HCT116 (cell line): Measurements from ENCODE around the gene ZAP70. TPM values are rescaled to one million over a fixed set of nuclear protein-coding genes. Genes with fewer than 3 reads are reported as not detected.

ENCODE experiments used
- ATAC-seq: fragments of 200-7000 bp; cut with Tn5 transposase; 2 replicates; pipeline ENCODE4 v1.9.1; 2020; ENCODE audit warnings: mild to moderate bottlenecking, moderate library complexity
- BruUV-seq: library from RNA; stranded (reverse); fragments of 400-500 nt; replicated peaks from 2 replicates; lab custom pipeline; 2021; lab: Mats Ljungman, UMichigan
- CTCF ChIA-PET: fragments of 300-600 bp; sonication (Branson Sonifier 250); formaldehyde crosslinking; loops from one replicate; lab custom pipeline; 2021; ENCODE audit warnings: antibody characterized with exemption; lab: Charles Lee
- POLR2A ChIA-PET: fragments of 300-600, 350-600 bp; sonication (Branson Sonifier 250); formaldehyde crosslinking; loops from one replicate; lab custom pipeline; 2021; ENCODE audit warnings: antibody characterized with exemption; lab: Charles Lee
- RAD21 ChIA-PET, 2 experiments: fragments of 300-600 bp; sonication (Branson Sonifier 250); formaldehyde crosslinking; loops; one replicate each; lab custom pipeline; 2023; ENCODE audit warnings: low total read pairs in 2 of 2; ENCODE audit not compliant: uncharacterized antibody in 2 of 2, unreplicated experiment in 2 of 2, low non-redundant PET in 1 of 2; lab: Charles Lee
- DNase-seq: peaks from one replicate; pipeline ENCODE4 v3.0.0-alpha.2; 2010; ENCODE audit warnings: low read depth, low spot score
- H2AFZ ChIP-seq: fragments of 200-600 bp; shearing (Covaris generic), sonication (generic); 2 replicates; pipeline ENCODE4 v1.6.1; 2017; ENCODE audit warnings: low read depth, mixed run types, mixed read lengths, antibody characterized with exemption, low read length; ENCODE audit not compliant: poor library complexity, severe bottlenecking
- H3K27ac ChIP-seq: 2 replicates; pipeline ENCODE4 v1.5.1; 2012; ENCODE audit warnings: low read depth, low read length
- H3K27me3 ChIP-seq: fragments of 200-600 bp; sonication (generic); 2 replicates; pipeline ENCODE4 v1.6.1; 2016; ENCODE audit warnings: mixed run types, low read length, mixed read lengths; ENCODE audit not compliant: insufficient read depth
- H3K36me3 ChIP-seq, 2 experiments: fragments of 200-500 bp in 1 of 2; fragments of 200-600 bp in 1 of 2; sonication (Bioruptor generic) in 1 of 2; sonication (generic) in 1 of 2; 2 replicates each; pipeline versions ENCODE4 v1.5.1 to v1.6.1; 2014 to 2016; ENCODE audit warnings: low read length in 2 of 2, inconsistent platforms in 1 of 2, mixed read lengths in 1 of 2, mixed run types in 1 of 2; ENCODE audit not compliant: insufficient read depth in 2 of 2, control insufficient read depth in 1 of 2
- H3K4me1 ChIP-seq, 2 experiments: fragments of 200-600 bp in 1 of 2; sonication (generic) in 1 of 2; 2 replicates each; pipeline versions ENCODE4 v1.5.1 to v1.6.1; 2012 to 2017; ENCODE audit warnings: low read length in 2 of 2, inconsistent platforms in 1 of 2, mild to moderate bottlenecking in 1 of 2, mixed read lengths in 1 of 2, mixed run types in 1 of 2, moderate library complexity in 1 of 2; ENCODE audit not compliant: insufficient read depth in 2 of 2, control insufficient read depth in 1 of 2
- H3K4me2 ChIP-seq: fragments of 200-600 bp; sonication (generic); 2 replicates; pipeline ENCODE4 v1.6.1; 2017; ENCODE audit warnings: mixed run types, low read length, mixed read lengths
- H3K4me3 ChIP-seq, 2 experiments: fragments of 200-600 bp in 1 of 2; sonication (generic) in 1 of 2; replicated peaks in 1 of 2; 2 replicates each; pipeline ENCODE4 v1.5.1; 2011 to 2016; ENCODE audit warnings: low read length in 2 of 2, control low read depth in 1 of 2, low read depth in 1 of 2, mild to moderate bottlenecking in 1 of 2, mixed read lengths in 1 of 2, mixed run types in 1 of 2
- H3K79me2 ChIP-seq: fragments of 200-600 bp; sonication (generic); 2 replicates; pipeline ENCODE4 v1.6.1; 2017; ENCODE audit warnings: mild to moderate bottlenecking, mixed run types, low read length, moderate library complexity, mixed read lengths; ENCODE audit not compliant: insufficient read depth
- H3K9ac ChIP-seq: fragments of 200-600 bp; sonication (generic); 2 replicates; pipeline ENCODE4 v1.6.1; 2016; ENCODE audit warnings: low read length, mixed read lengths
- H3K9me2 ChIP-seq: fragments of 200-600 bp; sonication (generic), shearing (Covaris generic); 2 replicates; pipeline ENCODE4 v1.6.1; 2017; ENCODE audit warnings: mixed run types, mild to moderate bottlenecking, moderate library complexity; ENCODE audit not compliant: insufficient read depth
- H3K9me3 ChIP-seq, 2 experiments: fragments of 200-500 bp in 1 of 2; fragments of 200-600 bp in 1 of 2; sonication (Bioruptor generic) in 1 of 2; sonication (generic) in 1 of 2; 2 replicates each; pipeline ENCODE4 v1.6.1; 2014 to 2017; ENCODE audit warnings: low read length in 2 of 2, mixed read lengths in 2 of 2, inconsistent platforms in 1 of 2, low read depth in 1 of 2, mild to moderate bottlenecking in 1 of 2, mixed run types in 1 of 2, moderate library complexity in 1 of 2; ENCODE audit not compliant: control insufficient read depth in 1 of 2, insufficient read depth in 1 of 2
- H4K20me1 ChIP-seq: fragments of 200-600 bp; sonication (generic), shearing (Covaris generic); 2 replicates; pipeline ENCODE4 v1.6.1; 2017; ENCODE audit warnings: mixed run types, mild to moderate bottlenecking, moderate library complexity; ENCODE audit not compliant: insufficient read depth
- EGR1 ChIP-seq: IDR thresholded peaks from 2 replicates; pipeline ENCODE4 v1.6.1; 2012; ENCODE audit warnings: low read depth
- EZH2 ChIP-seq: fragments of 200-600 bp; sonication (generic); IDR thresholded peaks from 2 replicates; pipeline ENCODE4 v1.6.1; 2017; ENCODE audit warnings: antibody characterized with exemption, mixed run types
- ZFX ChIP-seq: fragments of 450-650 bp; IDR thresholded peaks from 2 replicates; pipeline ENCODE4 v1.6.1; 2017
- intact Hi-C: fragments of 100-400 bp; cut with micrococcal nuclease; formaldehyde crosslinking; loops from 2 replicates; pipeline ENCODE4 v1.10.0; 2022
- total RNA-seq: library from RNA; stranded (reverse); gene quantifications from one replicate; pipeline ENCODE4 v1.2.1, GENCODE V29; 2021; ENCODE audit not compliant: unreplicated experiment
- TF ChIP-seq, protein P1 (sequence below): IDR thresholded peaks from 2 replicates; pipeline ENCODE4 v1.6.1; 2011; ENCODE audit warnings: mild to moderate bottlenecking, low read length, moderate library complexity; ENCODE audit not compliant: insufficient replicate concordance; ENCODE audit errors: extremely low read depth
- TF ChIP-seq, protein P2 (sequence below), 3 experiments: fragments of 200-600 bp in 1 of 3; sonication (generic) in 1 of 3; IDR thresholded peaks in 2 of 3; conservative IDR thresholded peaks in 1 of 3; 2 replicates each; pipeline ENCODE4 v1.5.1; 2012 to 2017; ENCODE audit warnings: low read depth in 2 of 3, low read length in 2 of 3, antibody characterized with exemption in 1 of 3, borderline replicate concordance in 1 of 3, control low read depth in 1 of 3, mild to moderate bottlenecking in 1 of 3, mixed read lengths in 1 of 3, mixed run types in 1 of 3, moderate library complexity in 1 of 3; ENCODE audit not compliant: insufficient read depth in 1 of 3

Gene ZAP70
- total RNA-seq, 1 experiment from 2014 or later, result 0.91 TPM

DNA sequence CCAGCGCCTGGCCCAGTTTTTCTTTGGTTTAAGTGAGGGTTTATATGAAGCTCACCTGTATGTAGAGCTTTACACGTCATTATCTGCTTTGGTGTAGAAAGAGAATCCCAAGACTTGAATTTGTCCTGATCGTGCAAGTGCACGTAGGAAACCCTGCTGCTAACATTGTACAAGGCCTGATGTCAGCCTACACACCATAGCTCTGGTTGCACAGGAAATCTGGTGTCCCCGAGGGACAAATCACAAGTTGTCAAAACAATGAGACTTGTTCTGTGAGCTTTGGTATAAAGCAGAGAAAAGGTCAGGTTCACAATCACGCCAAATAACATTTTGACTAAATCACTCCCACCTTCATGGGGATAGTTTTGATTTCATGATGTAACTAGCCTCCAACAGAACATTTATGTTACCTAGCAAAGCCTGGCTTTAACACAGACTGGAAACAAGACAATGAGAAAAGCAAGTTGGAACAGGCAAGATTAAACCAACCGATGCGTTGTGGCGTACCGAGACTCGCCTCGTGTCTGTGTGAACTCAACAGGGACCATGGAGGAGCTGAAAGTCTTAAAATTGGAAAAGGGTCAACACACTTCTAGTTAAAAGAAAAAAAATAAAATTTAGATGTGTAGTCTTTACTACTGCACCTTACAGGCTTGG is 41.4 kb downstream of the ZAP70 start:
- TF ChIP-seq EGR1 (no peak), EZH2 (no peak), ZFX (no peak)
- TF ChIP-seq, protein P1, sequence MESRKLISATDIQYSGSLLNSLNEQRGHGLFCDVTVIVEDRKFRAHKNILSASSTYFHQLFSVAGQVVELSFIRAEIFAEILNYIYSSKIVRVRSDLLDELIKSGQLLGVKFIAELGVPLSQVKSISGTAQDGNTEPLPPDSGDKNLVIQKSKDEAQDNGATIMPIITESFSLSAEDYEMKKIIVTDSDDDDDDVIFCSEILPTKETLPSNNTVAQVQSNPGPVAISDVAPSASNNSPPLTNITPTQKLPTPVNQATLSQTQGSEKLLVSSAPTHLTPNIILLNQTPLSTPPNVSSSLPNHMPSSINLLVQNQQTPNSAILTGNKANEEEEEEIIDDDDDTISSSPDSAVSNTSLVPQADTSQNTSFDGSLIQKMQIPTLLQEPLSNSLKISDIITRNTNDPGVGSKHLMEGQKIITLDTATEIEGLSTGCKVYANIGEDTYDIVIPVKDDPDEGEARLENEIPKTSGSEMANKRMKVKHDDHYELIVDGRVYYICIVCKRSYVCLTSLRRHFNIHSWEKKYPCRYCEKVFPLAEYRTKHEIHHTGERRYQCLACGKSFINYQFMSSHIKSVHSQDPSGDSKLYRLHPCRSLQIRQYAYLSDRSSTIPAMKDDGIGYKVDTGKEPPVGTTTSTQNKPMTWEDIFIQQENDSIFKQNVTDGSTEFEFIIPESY, result no peak
- TF ChIP-seq, protein P2, sequence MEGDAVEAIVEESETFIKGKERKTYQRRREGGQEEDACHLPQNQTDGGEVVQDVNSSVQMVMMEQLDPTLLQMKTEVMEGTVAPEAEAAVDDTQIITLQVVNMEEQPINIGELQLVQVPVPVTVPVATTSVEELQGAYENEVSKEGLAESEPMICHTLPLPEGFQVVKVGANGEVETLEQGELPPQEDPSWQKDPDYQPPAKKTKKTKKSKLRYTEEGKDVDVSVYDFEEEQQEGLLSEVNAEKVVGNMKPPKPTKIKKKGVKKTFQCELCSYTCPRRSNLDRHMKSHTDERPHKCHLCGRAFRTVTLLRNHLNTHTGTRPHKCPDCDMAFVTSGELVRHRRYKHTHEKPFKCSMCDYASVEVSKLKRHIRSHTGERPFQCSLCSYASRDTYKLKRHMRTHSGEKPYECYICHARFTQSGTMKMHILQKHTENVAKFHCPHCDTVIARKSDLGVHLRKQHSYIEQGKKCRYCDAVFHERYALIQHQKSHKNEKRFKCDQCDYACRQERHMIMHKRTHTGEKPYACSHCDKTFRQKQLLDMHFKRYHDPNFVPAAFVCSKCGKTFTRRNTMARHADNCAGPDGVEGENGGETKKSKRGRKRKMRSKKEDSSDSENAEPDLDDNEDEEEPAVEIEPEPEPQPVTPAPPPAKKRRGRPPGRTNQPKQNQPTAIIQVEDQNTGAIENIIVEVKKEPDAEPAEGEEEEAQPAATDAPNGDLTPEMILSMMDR (IDR thresholded peaks at IDR 0.05 in 2 of 3, conservative IDR thresholded peaks at IDR 0.05 in 1 of 3; ENCODE audit: borderline replicate concordance in 1 of 3, insufficient read depth in 1 of 3, low read depth in 2 of 3, low read length in 2 of 3), result no peak
- TF ChIP-seq, all 23 proteins: peak for 0

More for the DNA sequence above, 41.4 kb downstream of the ZAP70 start:
- no TSS peak for BruUV-seq
- ChIA-PET CTCF (no interaction called here), POLR2A (no interaction called here), RAD21 (no interaction called here)
- DNase-seq, result no peak
- Histone ChIP-seq H3K4me3 (no peak overlapping the region), H3K27me3 (no peaks in the 10 kb centered on the region), H3K4me2 (no peak overlapping the region), H3K4me1 (peaks cover 0 to 10% of the 10 kb centered on the region in 2 experiments; a peak in 1 of 4 replicates), H3K27ac (no peak overlapping the region), H3K79me2 (no peaks in the 10 kb centered on the region), H3K9me2 (no peaks in the 10 kb centered on the region), H3K9ac (no peak overlapping the region), H4K20me1 (no peaks in the 10 kb centered on the region), H3K36me3 (peaks cover 7 to 10% of the 10 kb centered on the region in 2 experiments; a peak in 1 of 4 replicates), H3K9me3 (no peaks in the 10 kb centered on the region), H2AFZ (no peak overlapping the region)
- intact Hi-C loops, result no loop called here
- no peak for ATAC-seq
